Endothelial cell of umbilical vein (primary cell): ENCODE data around the gene MED25. TPM values are rescaled to one million over a fixed set of nuclear protein-coding genes. Genes with fewer than 3 reads are reported as not detected.

Experiments used
- BruUV-seq: library from RNA; stranded (reverse); fragments of 400-500 nt; replicated peaks from 2 replicates; lab custom pipeline; 2021; lab: Mats Ljungman, UMichigan
- CTCF ChIA-PET: fragments of 300-600, 350-600 bp; sonication (Branson Sonifier 250); formaldehyde crosslinking; loops from one replicate; lab custom pipeline; 2021; ENCODE audit warnings: antibody characterized with exemption, inconsistent platforms; lab: Charles Lee
- POLR2A ChIA-PET: fragments of 300-600, 350-600 bp; sonication (Branson Sonifier 250); formaldehyde crosslinking; loops from one replicate; lab custom pipeline; 2021; ENCODE audit warnings: antibody characterized with exemption, inconsistent platforms; lab: Charles Lee
- DNase-seq: peaks from one replicate; pipeline ENCODE4 v3.0.0-alpha.2; 2011; ENCODE audit warnings: low read depth, low spot score
- FAIRE-seq: peaks from 2 replicates; lab custom pipeline; 2011; peaks lifted over from hg19 to GRCh38; lab: Jason Lieb, UNC
- H2AFZ ChIP-seq: 2 replicates; pipeline ENCODE4 v1.6.0; 2012; ENCODE audit warnings: low read depth, low read length, control low read depth, inconsistent platforms
- H3K27ac ChIP-seq: 2 replicates; pipeline ENCODE4 v1.5.1; 2011; ENCODE audit warnings: low read depth, mild to moderate bottlenecking, control low read depth, low read length, moderate library complexity; ENCODE audit not compliant: insufficient read depth
- H3K27me3 ChIP-seq, 2 experiments: 2 replicates each; pipeline versions ENCODE4 v1.6.0 to v1.6.1; 2011; ENCODE audit warnings: low read length in 2 of 2, mixed read lengths in 1 of 2; ENCODE audit not compliant: control insufficient read depth in 2 of 2, insufficient read depth in 2 of 2
- H3K36me3 ChIP-seq, 2 experiments: 2 replicates in 1 of 2; 3 replicates in 1 of 2; pipeline ENCODE4 v1.5.1; 2011; ENCODE audit warnings: low read length in 2 of 2, mild to moderate bottlenecking in 1 of 2, moderate library complexity in 1 of 2; ENCODE audit not compliant: control insufficient read depth in 2 of 2, insufficient read depth in 2 of 2; ENCODE audit errors: extremely low read depth in 1 of 2
- H3K4me1 ChIP-seq: 3 replicates; pipeline ENCODE4 v1.5.1; 2011; ENCODE audit warnings: mild to moderate bottlenecking, low read length; ENCODE audit not compliant: control insufficient read depth, insufficient read depth; ENCODE audit errors: extremely low read depth
- H3K4me2 ChIP-seq: 2 replicates; pipeline ENCODE4 v1.6.1; 2011; ENCODE audit warnings: low read length, control low read depth, mixed read lengths; ENCODE audit not compliant: insufficient read depth
- H3K4me3 ChIP-seq, 3 experiments: fragments of 200-600 bp in 1 of 3; sonication (generic), shearing (Covaris generic) in 1 of 3; replicated peaks in 1 of 3; 2 replicates each; pipeline ENCODE4 v1.5.1; 2011 to 2016; ENCODE audit warnings: control low read depth in 3 of 3, low read length in 3 of 3, mild to moderate bottlenecking in 2 of 3, inconsistent platforms in 1 of 3, low read depth in 1 of 3, moderate library complexity in 1 of 3; ENCODE audit not compliant: insufficient read depth in 1 of 3
- H3K79me2 ChIP-seq: 2 replicates; pipeline ENCODE4 v1.6.0; 2012; ENCODE audit warnings: low read length, inconsistent platforms; ENCODE audit not compliant: control insufficient read depth, insufficient read depth
- H3K9ac ChIP-seq: replicated peaks from 2 replicates; pipeline ENCODE3; 2011; ENCODE audit warnings: low read length, control low read depth; ENCODE audit not compliant: insufficient read depth; ENCODE audit errors: extremely low read depth
- H3K9me1 ChIP-seq: replicated peaks from 3 replicates; pipeline ENCODE4 v1.6.0; 2011; ENCODE audit warnings: mild to moderate bottlenecking, low read length; ENCODE audit not compliant: control insufficient read depth, insufficient read depth; ENCODE audit errors: extremely low read depth
- H3K9me3 ChIP-seq: replicated peaks from 2 replicates; pipeline ENCODE4 v1.5.1; 2012; ENCODE audit warnings: low read length, inconsistent platforms; ENCODE audit not compliant: control insufficient read depth, insufficient read depth
- H4K20me1 ChIP-seq: replicated peaks from 2 replicates; pipeline ENCODE3; 2011; ENCODE audit warnings: mild to moderate bottlenecking, low read length; ENCODE audit not compliant: control insufficient read depth, insufficient read depth; ENCODE audit errors: extremely low read depth
- EZH2 ChIP-seq: IDR thresholded peaks from 2 replicates; pipeline ENCODE4 v1.6.1; 2012; ENCODE audit warnings: borderline replicate concordance, low read depth, mild to moderate bottlenecking, moderate library complexity, low read length, inconsistent platforms; ENCODE audit not compliant: severe bottlenecking
- FOS ChIP-seq: IDR thresholded peaks from 2 replicates; pipeline ENCODE4 v1.6.1; 2011; ENCODE audit warnings: mild to moderate bottlenecking, low read length, moderate library complexity, borderline replicate concordance; ENCODE audit not compliant: insufficient read depth
- GATA2 ChIP-seq: IDR thresholded peaks from 2 replicates; pipeline ENCODE4 v1.7.0; 2011; ENCODE audit warnings: low read depth, mild to moderate bottlenecking, moderate library complexity, mixed read lengths, low read length; ENCODE audit not compliant: insufficient read length, insufficient read depth
- JUN ChIP-seq: IDR thresholded peaks from 2 replicates; pipeline ENCODE4 v1.6.1; 2011; ENCODE audit warnings: borderline replicate concordance, low read depth; ENCODE audit not compliant: insufficient read length, insufficient read depth
- MYC ChIP-seq: IDR thresholded peaks from one replicate; pipeline ENCODE4 v1.6.1; 2011; ENCODE audit warnings: mild to moderate bottlenecking, low read depth, low read length
- POLR2A ChIP-seq: IDR thresholded peaks from 2 replicates; pipeline ENCODE4 v1.6.1; 2012; ENCODE audit warnings: low read depth, mild to moderate bottlenecking, control low read depth, low read length
- POLR2AphosphoS5 ChIP-seq: IDR thresholded peaks from 2 replicates; pipeline ENCODE4 v1.6.1; 2012; ENCODE audit warnings: low read depth, mild to moderate bottlenecking, control low read depth, low read length, moderate library complexity; ENCODE audit not compliant: insufficient read depth
- dilution Hi-C: fragments of 300-500 bp; cut with MboI; formaldehyde crosslinking; loops from one replicate; pipeline ENCODE4 v1.15.0; 2019; ENCODE audit warnings: low sequenced_read_pairs; ENCODE audit not compliant: extremely low pct_ligation_motif_present
- intact Hi-C: fragments of 100-400 bp; cut with micrococcal nuclease; formaldehyde crosslinking; loops from one replicate; pipeline ENCODE4 v1.10.0; 2022
- polyA plus RNA-seq, 4 experiments: library from polyadenylated mRNA; depleted of rRNA in 3 of 4; stranded (reverse) in 3 of 4; unstranded in 1 of 4; fragments of >200 nt; gene quantifications; 2 replicates each; pipeline versions ENCODE4 v1.2.1 to v1.2.3, GENCODE V29; 2011 to 2012; ENCODE audit warnings: missing spikeins in 1 of 4
- total RNA-seq: library from RNA; stranded (reverse); gene quantifications from 2 replicates; pipeline ENCODE4 v1.2.3, GENCODE V29; 2021
- TF ChIP-seq, protein P1 (sequence below), 2 donors: IDR thresholded peaks; 1 replicate in 1 of 2; 2 replicates in 1 of 2; pipeline ENCODE4 v1.5.1; 2011; ENCODE audit warnings: low read length in 2 of 2, mild to moderate bottlenecking in 2 of 2, moderate library complexity in 2 of 2, control low read depth in 1 of 2, inconsistent platforms in 1 of 2, low read depth in 1 of 2; ENCODE audit not compliant: insufficient read depth in 1 of 2; ENCODE audit errors: extremely low read depth in 1 of 2
- TF ChIP-seq, protein P2 (sequence below): IDR thresholded peaks from 2 replicates; pipeline ENCODE4 v1.6.1; 2011; ENCODE audit not compliant: insufficient read depth, insufficient read length

The MED25 gene
- total and polyA plus RNA-seq, 2 donors (not counting 3 experiments of a cell fraction or from before 2014, with no cell fraction given), result 31.7 to 62.9 TPM

DNA sequence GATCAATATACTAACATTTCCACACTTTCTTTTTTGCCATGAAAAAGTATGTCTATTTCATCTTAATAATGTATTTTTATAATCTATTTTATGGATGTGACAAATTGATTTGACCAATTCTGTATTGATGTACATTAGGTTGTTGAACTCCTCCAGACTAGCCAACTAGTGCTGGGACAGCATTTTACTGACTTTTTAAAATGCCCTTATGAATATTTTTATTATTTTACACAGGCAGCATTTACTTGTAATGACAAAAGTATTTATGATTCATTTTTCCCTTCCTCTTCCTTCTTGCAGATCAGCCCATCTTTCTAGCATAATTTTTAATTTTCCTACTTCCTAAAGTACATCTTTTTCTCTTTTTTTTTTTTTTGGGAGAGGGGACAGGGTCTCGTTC lies 4.1 kb upstream of the MED25 start:
- dilution Hi-C loops (no loop called here), intact Hi-C loops (no loop called here)
- Histone ChIP-seq H3K79me2 (peaks cover 8% of the 10 kb centered on the region), H3K4me3 (peak overlapping the region in 1 of 3 experiments; percentile 49), H4K20me1 (no peaks in the 10 kb centered on the region), H3K27me3 (no peaks in the 10 kb centered on the region), H3K36me3 (no peaks in the 10 kb centered on the region), H3K27ac (peak overlapping the region; percentile 93), H2AFZ (peak overlapping the region; percentile 71), H3K9ac (peak overlapping the region; percentile 62), H3K9me3 (no peaks in the 10 kb centered on the region), H3K9me1 (no peaks in the 10 kb centered on the region), H3K4me1 (peaks cover 28% of the 10 kb centered on the region), H3K4me2 (peak overlapping the region; percentile 69)
- no peak for DNase-seq
- CTCF ChIA-PET, result interaction anchor here (1.0 to 2.0 kb wide), 5 partner anchors 28 to 96 kb away, joined by 3 to 15 read pairs (median 3); partner anchors contain the start of gene PTOV1
- TF ChIP-seq POLR2AphosphoS5, result no peak
- TF ChIP-seq, protein P1, sequence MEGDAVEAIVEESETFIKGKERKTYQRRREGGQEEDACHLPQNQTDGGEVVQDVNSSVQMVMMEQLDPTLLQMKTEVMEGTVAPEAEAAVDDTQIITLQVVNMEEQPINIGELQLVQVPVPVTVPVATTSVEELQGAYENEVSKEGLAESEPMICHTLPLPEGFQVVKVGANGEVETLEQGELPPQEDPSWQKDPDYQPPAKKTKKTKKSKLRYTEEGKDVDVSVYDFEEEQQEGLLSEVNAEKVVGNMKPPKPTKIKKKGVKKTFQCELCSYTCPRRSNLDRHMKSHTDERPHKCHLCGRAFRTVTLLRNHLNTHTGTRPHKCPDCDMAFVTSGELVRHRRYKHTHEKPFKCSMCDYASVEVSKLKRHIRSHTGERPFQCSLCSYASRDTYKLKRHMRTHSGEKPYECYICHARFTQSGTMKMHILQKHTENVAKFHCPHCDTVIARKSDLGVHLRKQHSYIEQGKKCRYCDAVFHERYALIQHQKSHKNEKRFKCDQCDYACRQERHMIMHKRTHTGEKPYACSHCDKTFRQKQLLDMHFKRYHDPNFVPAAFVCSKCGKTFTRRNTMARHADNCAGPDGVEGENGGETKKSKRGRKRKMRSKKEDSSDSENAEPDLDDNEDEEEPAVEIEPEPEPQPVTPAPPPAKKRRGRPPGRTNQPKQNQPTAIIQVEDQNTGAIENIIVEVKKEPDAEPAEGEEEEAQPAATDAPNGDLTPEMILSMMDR (IDR thresholded peaks at IDR 0.05; ENCODE audit: extremely low read depth in 1 of 2, insufficient read depth in 1 of 2, low read depth in 1 of 2, low read length in 2 of 2), result no peak
- peak; percentile 11 for TF ChIP-seq FOS
- TF ChIP-seq POLR2A, result no peak
- no TSS peak for BruUV-seq
- no peak for FAIRE-seq
- POLR2A ChIA-PET, result no interaction called here

DNA sequence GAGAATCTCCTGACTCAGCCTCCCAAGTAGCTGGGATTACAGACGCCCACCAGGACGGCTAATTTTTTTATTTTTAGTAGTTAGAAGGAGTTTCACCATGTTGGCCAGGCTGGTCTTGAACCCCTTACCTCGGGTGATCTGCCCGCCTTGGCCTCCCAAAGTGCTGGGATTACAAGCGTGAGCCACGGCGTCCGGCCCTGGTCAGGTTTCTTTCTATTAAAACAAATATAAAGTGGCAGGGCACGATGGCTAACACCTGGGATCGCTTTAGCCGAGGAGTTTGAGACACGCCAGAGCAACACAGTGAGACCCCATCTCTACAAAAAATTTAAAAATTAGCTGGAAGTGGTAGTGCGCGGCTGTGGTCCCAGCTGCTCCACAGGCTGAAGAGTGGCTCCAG lies 1.5 kb upstream of the MED25 start:
- dilution Hi-C loops (no loop called here), intact Hi-C loops (no loop called here)
- peaks cover 0 to 2% of the 10 kb centered on the region in 2 experiments for H3K36me3 ChIP-seq
- peaks cover 28% of the 10 kb centered on the region for H3K4me1 ChIP-seq
- DNase-seq (no peak), FAIRE-seq (no peak)
- no peaks in the 10 kb centered on the region for H3K9me3 ChIP-seq
- H3K27ac ChIP-seq, result no peak overlapping the region
- H2AFZ ChIP-seq, result no peak overlapping the region
- no peaks in the 10 kb centered on the region for H3K27me3 ChIP-seq
- H3K79me2 ChIP-seq, result peaks cover 20% of the 10 kb centered on the region
- no peak overlapping the region for H3K4me2 ChIP-seq
- BruUV-seq, result no TSS peak
- H3K9me1 ChIP-seq, result no peaks in the 10 kb centered on the region
- TF ChIP-seq POLR2A (no peak), JUN (no peak), MYC (no peak), FOS (no peak), GATA2 (no peak), EZH2 (no peak), POLR2AphosphoS5 (no peak)
- TF ChIP-seq, protein P2, sequence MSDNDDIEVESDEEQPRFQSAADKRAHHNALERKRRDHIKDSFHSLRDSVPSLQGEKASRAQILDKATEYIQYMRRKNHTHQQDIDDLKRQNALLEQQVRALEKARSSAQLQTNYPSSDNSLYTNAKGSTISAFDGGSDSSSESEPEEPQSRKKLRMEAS, result no peak
- H4K20me1 ChIP-seq, result no peaks in the 10 kb centered on the region
- ChIA-PET POLR2A (no interaction called here), CTCF (no interaction called here)
- no peak overlapping the region for H3K4me3 ChIP-seq
- H3K9ac ChIP-seq, result no peak overlapping the region
